Cardiac fibroblast (primary cell): ENCODE measurements around the gene DCC.

Experiments
- DNase-seq, 2 donors: peaks; one replicate each; pipeline versions ENCODE4 v3.0.0 to v3.0.0-alpha.2; 2010; ENCODE audit warnings: low read depth in 2 of 2
- H3K4me3 ChIP-seq, 2 donors: replicated peaks in 1 of 2; 1 replicate in 1 of 2; 2 replicates in 1 of 2; pipeline ENCODE4 v1.5.1; 2011; ENCODE audit warnings: low read depth in 2 of 2, low read length in 2 of 2, mild to moderate bottlenecking in 2 of 2, moderate library complexity in 1 of 2
- TF ChIP-seq, protein P1 (sequence below): IDR thresholded peaks from one replicate; pipeline ENCODE4 v1.5.1; 2011; ENCODE audit warnings: low read depth, mild to moderate bottlenecking, low read length, inconsistent platforms

Gene DCC

GRCh38 chr18:52341103-52341432 lies 1.1 kb downstream of the DCC start:
- peak overlapping the region in 1 of 2 donors; percentile 32 for H3K4me3 ChIP-seq
- TF ChIP-seq, protein P1, sequence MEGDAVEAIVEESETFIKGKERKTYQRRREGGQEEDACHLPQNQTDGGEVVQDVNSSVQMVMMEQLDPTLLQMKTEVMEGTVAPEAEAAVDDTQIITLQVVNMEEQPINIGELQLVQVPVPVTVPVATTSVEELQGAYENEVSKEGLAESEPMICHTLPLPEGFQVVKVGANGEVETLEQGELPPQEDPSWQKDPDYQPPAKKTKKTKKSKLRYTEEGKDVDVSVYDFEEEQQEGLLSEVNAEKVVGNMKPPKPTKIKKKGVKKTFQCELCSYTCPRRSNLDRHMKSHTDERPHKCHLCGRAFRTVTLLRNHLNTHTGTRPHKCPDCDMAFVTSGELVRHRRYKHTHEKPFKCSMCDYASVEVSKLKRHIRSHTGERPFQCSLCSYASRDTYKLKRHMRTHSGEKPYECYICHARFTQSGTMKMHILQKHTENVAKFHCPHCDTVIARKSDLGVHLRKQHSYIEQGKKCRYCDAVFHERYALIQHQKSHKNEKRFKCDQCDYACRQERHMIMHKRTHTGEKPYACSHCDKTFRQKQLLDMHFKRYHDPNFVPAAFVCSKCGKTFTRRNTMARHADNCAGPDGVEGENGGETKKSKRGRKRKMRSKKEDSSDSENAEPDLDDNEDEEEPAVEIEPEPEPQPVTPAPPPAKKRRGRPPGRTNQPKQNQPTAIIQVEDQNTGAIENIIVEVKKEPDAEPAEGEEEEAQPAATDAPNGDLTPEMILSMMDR = no peak
- no peak for DNase-seq

DNA sequence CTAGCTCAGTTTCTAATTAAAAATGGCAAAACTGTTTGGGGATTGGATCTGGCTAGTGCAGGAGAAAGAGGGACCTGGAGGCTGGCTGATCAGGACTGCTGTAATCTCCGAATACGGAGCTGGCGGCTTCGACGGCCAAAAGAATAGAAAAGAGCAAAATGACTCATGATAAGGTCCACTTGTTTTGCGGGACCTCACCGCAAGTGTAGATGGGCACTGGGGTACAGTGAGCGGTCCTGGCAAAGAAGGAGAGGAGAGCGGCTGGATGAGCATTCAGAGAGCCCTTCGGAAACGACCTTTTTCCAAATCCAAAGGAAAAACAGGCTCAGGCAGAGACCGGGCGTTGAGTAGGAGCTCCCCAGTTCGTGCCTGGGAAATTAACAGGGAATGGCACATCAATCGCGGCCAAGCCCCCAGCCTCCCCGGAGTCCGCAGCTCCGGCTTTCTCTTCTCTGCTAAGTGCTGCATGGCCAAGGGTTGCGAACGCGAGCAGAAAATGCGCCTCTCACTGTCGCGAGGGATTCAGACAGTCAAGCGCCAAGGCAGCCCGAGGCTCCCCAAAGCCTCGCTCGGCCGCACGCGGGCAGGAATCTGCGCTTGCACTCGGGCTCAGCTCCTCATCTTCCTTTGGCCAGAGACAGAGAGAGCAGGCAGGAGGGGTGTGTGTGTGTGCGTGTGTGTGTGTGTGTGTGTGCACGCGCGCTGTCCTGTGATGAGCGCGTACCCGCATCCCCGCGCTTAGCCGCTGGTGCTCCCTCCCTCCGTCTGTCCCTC lies 1.8 kb downstream of the DCC start:
- H3K4me3 ChIP-seq = peak overlapping the region in 1 of 2 donors; percentile 29
- DNase-seq = peak in 1 of 2 donors; percentile 13
- TF ChIP-seq, protein P1 = no peak

DNA sequence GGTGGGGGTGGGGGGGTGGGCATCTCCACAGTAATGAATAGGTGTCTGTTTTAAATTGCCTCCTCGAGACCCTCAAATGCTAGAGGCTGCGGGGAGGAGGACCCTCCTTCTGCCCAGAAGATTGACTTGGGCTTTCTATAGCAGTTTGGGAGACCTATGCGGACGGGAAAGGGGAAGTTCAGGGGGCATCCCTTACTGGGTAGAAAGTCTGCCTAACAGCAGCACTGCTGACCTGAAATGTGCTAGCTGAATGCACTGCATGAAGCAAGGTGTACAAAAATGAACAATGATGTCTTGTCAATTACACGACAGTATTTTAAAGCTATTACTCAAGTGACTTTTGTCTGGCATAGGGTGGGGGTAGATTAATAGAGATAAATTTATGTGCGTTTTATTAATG lies 2.5 kb downstream of the DCC start:
- no peak overlapping the region for H3K4me3 ChIP-seq
- DNase-seq = no peak
- TF ChIP-seq, protein P1 = no peak

DNA sequence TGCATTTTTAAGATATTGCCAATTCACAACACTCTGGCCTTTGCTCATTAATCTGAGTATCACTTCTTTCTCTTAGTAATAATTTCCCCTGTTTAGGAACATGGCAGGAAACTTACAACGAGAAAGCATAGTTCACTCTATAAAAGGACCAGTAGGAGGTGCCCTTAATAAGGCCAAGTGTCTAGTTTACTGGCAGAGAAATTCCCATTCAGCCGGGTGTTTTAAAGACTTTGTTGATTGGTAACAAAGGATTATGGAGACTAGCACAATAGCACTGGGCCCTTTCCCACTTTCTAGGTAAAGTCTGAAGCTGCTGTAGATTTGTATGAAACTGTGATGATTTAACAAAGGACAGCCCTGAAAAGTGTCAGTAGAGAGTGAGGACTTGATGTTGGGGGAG lies 3.1 kb downstream of the DCC start:
- no peak overlapping the region for H3K4me3 ChIP-seq
- TF ChIP-seq, protein P1 = no peak
- DNase-seq = no peak

- no peak overlapping the region for H3K4me3 ChIP-seq
- DNase-seq = no peak
- TF ChIP-seq, protein P1 = no peak
Observed at GRCh38 chr18:52343731-52344340, 3.8 kb downstream of the DCC start.

- no peak for DNase-seq
- H3K4me3 ChIP-seq = no peak overlapping the region
- TF ChIP-seq, protein P1 = no peak
Observed at GRCh38 chr18:52344881-52345280, 4.9 kb downstream of the DCC start.

- TF ChIP-seq, protein P1 = no peak
- no peak for DNase-seq
- no peak overlapping the region for H3K4me3 ChIP-seq
Observed at GRCh38 chr18:52345428-52345827, 5.4 kb downstream of the DCC start.
